ENCODE results near the gene TUBGCP3. TPM values are rescaled to one million over a fixed set of nuclear protein-coding genes. Genes with fewer than 3 reads are reported as not detected.
A peak's percentile ranks its signal among the peaks of the same experiment; 100 is the strongest.

TUBGCP3 gene
- total and polyA plus RNA-seq, 11 donors: 6.0 to 23.5 (median 15.6) TPM

DNA sequence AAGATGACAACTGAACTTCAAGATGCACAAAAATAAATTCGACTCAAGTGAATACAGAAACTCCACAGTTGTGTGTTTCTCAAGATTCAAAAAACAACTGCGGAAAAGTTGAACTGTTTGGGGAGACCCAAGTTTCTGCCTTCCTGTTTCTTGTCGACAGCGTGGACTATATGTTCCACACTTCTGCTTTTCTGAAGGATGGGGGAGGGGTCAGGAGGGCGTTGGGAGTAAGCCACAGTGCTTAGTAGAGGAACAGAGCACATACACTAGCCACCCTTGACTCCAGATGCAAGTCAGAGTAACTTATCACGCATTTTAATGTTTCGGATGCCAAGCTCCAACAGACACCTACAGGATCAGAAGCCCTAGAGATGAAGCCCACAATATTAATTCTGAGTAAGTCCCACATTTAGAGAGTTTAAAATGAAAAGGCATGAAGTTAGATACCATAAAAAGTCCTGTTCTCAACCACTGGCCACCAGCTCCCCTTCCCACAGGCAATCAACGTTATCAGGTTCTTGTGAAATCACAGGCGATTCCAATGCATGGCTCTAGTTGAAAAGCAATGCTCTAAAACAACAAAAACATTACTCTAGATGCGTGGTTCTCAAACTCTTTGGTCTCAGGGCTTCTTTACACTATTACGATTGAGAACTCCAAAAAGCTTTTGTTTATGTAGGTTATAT, 4.2 kb downstream of the TUBGCP3 start:
- H3K27me3 ChIP-seq: no peaks in the 10 kb centered on the region
- no peaks in the 10 kb centered on the region for H3K9me3 ChIP-seq
- 82 to 89% (median 88%) methylated on average over 11 of the region's 11 CpGs for WGBS, 4 donors
- TF ChIP-seq CTCF (IDR thresholded peaks at IDR 0.05) (no peak), POLR2A (IDR thresholded peaks at IDR 0.05) (no peak)
- DNase-seq: peak in 3 of 5 donors; percentile 40 to 48 (median 48)
- H3K4me3 ChIP-seq: no peak overlapping the region
- H3K27ac ChIP-seq: peak overlapping the region in 2 of 12 donors; percentile 18 to 81
- no peaks in the 10 kb centered on the region for H3K36me3 ChIP-seq
- ATAC-seq: peak in 2 of 4 donors; percentile 35 to 42
- intact Hi-C loops (cut with DNase I): no loop called here
- H3K4me1 ChIP-seq: peaks cover 0 to 60% (median 21%) of the 10 kb centered on the region in 12 donors

DNA sequence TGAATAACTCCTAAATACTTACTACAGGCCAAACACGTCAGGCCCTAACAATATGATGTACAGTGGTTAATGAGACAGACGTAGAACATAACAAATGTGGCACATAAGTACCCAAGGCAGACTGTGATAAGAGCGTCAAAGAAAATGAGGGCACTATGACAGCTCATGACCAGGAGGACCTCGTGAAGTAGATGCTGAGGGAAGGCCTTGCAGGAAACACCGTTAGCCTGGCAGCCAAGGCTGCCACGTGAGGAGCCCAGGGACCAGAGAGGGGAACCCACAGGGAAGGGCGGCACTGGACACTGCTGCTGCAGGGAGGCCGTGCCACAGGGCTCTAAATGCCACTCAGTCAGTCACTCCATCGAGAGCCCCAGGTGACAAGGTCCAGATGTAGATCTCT, 5.7 kb downstream of the TUBGCP3 start:
- peaks cover 0 to 4% (median 0%) of the 10 kb centered on the region in 12 donors for H3K9me3 ChIP-seq
- peaks cover 0 to 55% (median 16%) of the 10 kb centered on the region in 12 donors for H3K4me1 ChIP-seq
- H3K27me3 ChIP-seq: no peaks in the 10 kb centered on the region
- no peak overlapping the region for H3K4me3 ChIP-seq
- DNase-seq (no peak), ATAC-seq (peak in 2 of 4 donors; percentile 19 to 37)
- 56 to 71% (median 69%) methylated on average over 9 of the region's 9 CpGs for WGBS, 4 donors
- peak overlapping the region in 1 of 12 donors; percentile 81 for H3K27ac ChIP-seq
- no peak for TF ChIP-seq POLR2A (IDR thresholded peaks at IDR 0.05)
- TF ChIP-seq CTCF (IDR thresholded peaks at IDR 0.05): no peak
- intact Hi-C loops (cut with DNase I): no loop called here
- H3K36me3 ChIP-seq: no peaks in the 10 kb centered on the region

DNA sequence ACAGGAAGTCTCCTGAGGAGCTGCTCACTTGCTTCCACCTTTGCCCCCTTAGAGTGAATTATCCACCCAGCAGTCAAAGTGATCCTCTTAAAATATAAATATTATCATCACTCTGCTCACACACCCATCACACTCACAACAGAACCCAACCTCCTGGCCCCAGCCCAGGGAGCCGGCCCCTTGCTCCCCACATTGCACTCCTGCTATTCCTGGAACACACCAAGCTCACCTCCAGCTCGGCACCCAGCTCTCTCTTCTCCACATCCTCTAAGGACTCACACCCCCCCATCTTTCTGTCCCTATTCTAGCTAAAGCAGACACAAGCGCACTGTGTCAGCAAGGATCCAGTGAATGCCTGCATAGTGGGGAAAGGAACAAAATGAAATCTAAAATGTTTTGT, 7.0 kb downstream of the TUBGCP3 start:
- WGBS, 4 donors: 63 to 68% (median 66%) methylated on average over 3 of the region's 3 CpGs
- intact Hi-C loops (cut with DNase I): no loop called here
- H3K4me3 ChIP-seq: no peak overlapping the region
- H3K27ac ChIP-seq: no peak overlapping the region
- no peak for TF ChIP-seq CTCF (IDR thresholded peaks at IDR 0.05)
- no peak for TF ChIP-seq POLR2A (IDR thresholded peaks at IDR 0.05)
- no peaks in the 10 kb centered on the region for H3K36me3 ChIP-seq
- peaks cover 0 to 14% (median 0%) of the 10 kb centered on the region in 12 donors for H3K9me3 ChIP-seq
- no peaks in the 10 kb centered on the region for H3K27me3 ChIP-seq
- ATAC-seq: peak in 1 of 4 donors; percentile 33
- DNase-seq: no peak
- peaks cover 0 to 49% (median 8%) of the 10 kb centered on the region in 12 donors for H3K4me1 ChIP-seq

GRCh38 chr13:112580211-112580610, 7.7 kb downstream of the TUBGCP3 start:
- WGBS, 4 donors: 96 to 100% (median 98%) methylated on average over 2 of the region's 2 CpGs
- Histone ChIP-seq H3K27ac (no peak overlapping the region), H3K9me3 (peaks cover 0 to 14% (median 0%) of the 10 kb centered on the region in 12 donors), H3K4me1 (peaks cover 0 to 51% (median 15%) of the 10 kb centered on the region in 12 donors), H3K36me3 (no peaks in the 10 kb centered on the region), H3K27me3 (no peaks in the 10 kb centered on the region), H3K4me3 (no peak overlapping the region)
- intact Hi-C loops (cut with DNase I): no loop called here
- no peak for TF ChIP-seq CTCF (IDR thresholded peaks at IDR 0.05)
- no peak for TF ChIP-seq POLR2A (IDR thresholded peaks at IDR 0.05)
- DNase-seq: no peak
- no peak for ATAC-seq
